Measurements from ENCODE around the gene MIDN. TPM values are rescaled to one million over a fixed set of nuclear protein-coding genes. Genes with fewer than 3 reads are reported as not detected.
A peak's percentile ranks its signal among the peaks of the same experiment; 100 is the strongest.

MIDN gene
- total and polyA plus RNA-seq, 8 donors = 34.3 to 115 (median 58.9) TPM

DNA sequence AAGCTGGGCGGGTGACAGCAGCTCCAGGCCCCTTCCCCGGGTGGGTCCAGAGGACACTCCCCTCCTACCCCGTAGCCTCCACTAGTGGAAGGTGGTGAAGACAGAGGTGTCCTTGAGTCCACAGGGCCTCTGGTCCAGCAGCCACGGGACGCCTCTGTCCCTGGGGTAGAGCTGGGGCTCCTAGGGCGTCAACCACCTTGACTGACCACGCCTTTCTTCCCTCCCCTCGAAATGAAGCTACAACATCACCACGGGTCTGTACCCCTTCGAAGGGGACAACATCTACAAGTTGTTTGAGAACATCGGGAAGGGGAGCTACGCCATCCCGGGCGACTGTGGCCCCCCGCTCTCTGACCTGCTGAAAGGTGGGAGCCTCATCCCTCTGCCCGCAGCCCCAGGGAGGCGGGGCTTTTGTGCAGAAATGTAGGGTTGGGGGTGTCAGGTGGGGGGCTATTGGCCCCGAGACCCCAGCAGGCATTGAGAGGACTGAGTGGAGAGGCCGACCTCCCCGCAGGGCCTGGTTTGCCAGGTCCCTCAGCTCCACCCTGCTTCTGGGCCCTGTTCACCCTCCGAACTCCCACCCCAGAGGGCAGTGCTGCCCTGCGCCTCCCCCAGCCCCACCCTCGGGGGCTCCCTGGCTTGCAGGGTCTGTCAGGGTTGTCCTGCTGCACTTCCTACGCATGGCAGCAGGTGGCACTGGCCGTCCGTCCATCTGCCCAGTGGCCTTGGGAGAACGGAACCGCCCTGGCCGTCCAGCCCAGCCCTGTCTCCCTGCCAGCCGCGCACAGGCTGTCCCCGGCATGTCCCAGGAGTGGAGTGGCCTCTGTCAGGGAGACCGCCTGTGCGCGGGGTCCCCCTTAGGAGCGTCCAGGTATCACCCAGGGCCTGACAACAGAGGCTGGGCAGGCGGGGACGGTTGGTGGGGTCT, 27.1 kb upstream of the MIDN start:
- peaks cover 4 to 14% of the 10 kb centered on the region in 2 donors for H3K4me1 ChIP-seq
- peaks cover 0 to 67% of the 10 kb centered on the region in 2 donors for H3K36me3 ChIP-seq
- DNase-seq = peak in 1 of 4 donors; percentile 65
- TF ChIP-seq, protein P1, sequence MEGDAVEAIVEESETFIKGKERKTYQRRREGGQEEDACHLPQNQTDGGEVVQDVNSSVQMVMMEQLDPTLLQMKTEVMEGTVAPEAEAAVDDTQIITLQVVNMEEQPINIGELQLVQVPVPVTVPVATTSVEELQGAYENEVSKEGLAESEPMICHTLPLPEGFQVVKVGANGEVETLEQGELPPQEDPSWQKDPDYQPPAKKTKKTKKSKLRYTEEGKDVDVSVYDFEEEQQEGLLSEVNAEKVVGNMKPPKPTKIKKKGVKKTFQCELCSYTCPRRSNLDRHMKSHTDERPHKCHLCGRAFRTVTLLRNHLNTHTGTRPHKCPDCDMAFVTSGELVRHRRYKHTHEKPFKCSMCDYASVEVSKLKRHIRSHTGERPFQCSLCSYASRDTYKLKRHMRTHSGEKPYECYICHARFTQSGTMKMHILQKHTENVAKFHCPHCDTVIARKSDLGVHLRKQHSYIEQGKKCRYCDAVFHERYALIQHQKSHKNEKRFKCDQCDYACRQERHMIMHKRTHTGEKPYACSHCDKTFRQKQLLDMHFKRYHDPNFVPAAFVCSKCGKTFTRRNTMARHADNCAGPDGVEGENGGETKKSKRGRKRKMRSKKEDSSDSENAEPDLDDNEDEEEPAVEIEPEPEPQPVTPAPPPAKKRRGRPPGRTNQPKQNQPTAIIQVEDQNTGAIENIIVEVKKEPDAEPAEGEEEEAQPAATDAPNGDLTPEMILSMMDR (IDR thresholded peaks at IDR 0.05) = peak; percentile 59 to 70
- H3K27me3 ChIP-seq = no peaks in the 10 kb centered on the region
- H3K9me3 ChIP-seq = no peaks in the 10 kb centered on the region
- intact Hi-C loops (cut with DNase I) = no loop called here
- ATAC-seq = peak; percentile 65
- no peak overlapping the region for H3K4me3 ChIP-seq
- no peak overlapping the region for H3K27ac ChIP-seq

DNA sequence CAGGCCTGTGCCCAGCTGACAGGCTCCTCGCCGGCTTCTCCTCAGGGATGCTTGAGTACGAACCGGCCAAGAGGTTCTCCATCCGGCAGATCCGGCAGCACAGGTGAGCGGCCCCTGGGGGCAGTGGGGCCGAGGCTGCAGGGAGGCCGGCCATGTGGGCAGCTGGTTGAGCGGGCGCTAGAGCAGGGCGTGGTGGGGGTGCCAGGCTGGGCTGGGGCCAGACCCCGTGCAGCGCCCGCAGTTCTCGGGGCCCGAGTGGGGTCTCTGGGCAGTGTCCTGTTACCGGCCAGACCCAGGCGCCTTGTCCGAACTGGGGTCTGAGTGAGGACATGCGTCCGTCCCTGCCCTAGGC, 26.5 kb upstream of the MIDN start:
- TF ChIP-seq, protein P1 (IDR thresholded peaks at IDR 0.05) = no peak
- no peaks in the 10 kb centered on the region for H3K27me3 ChIP-seq
- no peaks in the 10 kb centered on the region for H3K9me3 ChIP-seq
- ATAC-seq = no peak
- H3K4me1 ChIP-seq = peaks cover 4 to 10% of the 10 kb centered on the region in 2 donors
- no peak overlapping the region for H3K4me3 ChIP-seq
- intact Hi-C loops (cut with DNase I) = no loop called here
- no peak for DNase-seq
- no peak overlapping the region for H3K27ac ChIP-seq
- H3K36me3 ChIP-seq = peaks cover 0 to 73% of the 10 kb centered on the region in 2 donors

DNA sequence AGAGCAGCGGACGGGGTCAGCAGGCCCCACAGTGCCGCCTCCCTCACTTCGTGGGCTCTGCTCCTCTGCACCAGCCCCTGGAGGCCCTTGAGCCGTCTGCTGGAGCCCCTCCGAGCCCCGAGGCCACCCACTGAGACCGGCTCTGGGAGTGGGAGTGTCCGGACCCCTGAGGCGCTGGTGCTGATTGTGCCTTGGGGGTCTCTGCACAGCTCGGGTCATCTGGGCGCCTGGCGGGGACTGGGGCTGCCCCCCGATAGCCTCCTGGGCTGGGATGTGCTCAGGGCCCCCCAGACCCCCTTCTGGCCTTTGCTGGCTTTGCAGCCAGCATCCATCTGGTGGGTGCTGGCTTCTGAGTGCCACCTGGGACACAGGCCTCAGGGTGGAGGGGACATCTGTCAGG, 26.0 kb upstream of the MIDN start:
- Histone ChIP-seq H3K4me1 (peaks cover 3 to 10% of the 10 kb centered on the region in 2 donors), H3K4me3 (no peak overlapping the region), H3K9me3 (no peaks in the 10 kb centered on the region), H3K27ac (no peak overlapping the region), H3K36me3 (peaks cover 0 to 78% of the 10 kb centered on the region in 2 donors), H3K27me3 (no peaks in the 10 kb centered on the region)
- DNase-seq = no peak
- TF ChIP-seq, protein P1 (IDR thresholded peaks at IDR 0.05) = no peak
- ATAC-seq = no peak
- intact Hi-C loops (cut with DNase I) = no loop called here

DNA sequence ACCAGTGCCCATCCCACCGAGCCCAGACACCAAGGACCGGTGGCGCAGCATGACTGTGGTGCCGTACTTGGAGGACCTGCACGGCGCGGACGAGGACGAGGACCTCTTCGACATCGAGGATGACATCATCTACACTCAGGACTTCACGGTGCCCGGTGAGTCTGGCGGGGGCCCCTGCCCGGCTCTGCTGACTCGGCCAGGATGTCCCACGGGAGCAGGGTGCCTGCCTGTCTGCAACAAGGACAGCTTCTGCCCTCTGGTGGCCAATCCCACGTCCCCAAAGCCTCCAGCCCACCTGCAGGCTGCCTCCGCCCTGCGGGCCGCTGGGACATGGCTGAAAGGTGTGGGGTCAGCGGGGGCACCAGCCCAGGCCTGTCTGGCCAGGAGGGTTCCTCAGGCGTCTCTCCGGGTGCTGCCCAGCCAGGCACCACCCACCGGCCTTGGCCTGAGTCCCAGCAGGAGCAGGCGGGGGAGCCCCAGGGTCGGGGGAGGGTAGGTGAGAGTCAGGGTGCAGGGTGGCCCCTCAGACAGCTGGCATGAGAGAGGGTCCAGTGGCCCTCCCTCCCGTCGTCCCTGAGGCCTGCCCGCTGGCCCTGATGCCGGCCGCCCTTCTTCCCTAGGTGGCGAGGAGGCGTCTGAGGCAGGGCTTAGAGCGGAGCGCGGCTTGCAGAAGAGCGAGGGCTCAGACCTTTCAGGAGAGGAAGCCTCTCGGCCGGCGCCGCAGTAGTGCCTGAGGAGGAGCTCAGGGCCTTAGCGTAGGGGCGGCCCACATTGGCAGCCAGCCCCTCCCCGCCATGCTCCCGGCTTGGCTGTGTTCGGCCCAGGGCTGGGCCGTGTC, 25.1 kb upstream of the MIDN start:
- ATAC-seq (peak; percentile 3), DNase-seq (no peak)
- H3K9me3 ChIP-seq = no peaks in the 10 kb centered on the region
- H3K36me3 ChIP-seq = peaks cover 0 to 87% of the 10 kb centered on the region in 2 donors
- peaks cover 0 to 6% of the 10 kb centered on the region in 2 donors for H3K4me1 ChIP-seq
- H3K4me3 ChIP-seq = no peak overlapping the region
- H3K27ac ChIP-seq = no peak overlapping the region
- H3K27me3 ChIP-seq = no peaks in the 10 kb centered on the region
- TF ChIP-seq, protein P1 (IDR thresholded peaks at IDR 0.05) = peak in 1 of 2 donors; percentile 33
- intact Hi-C loops (cut with DNase I) = no loop called here
